Neural cell (in vitro differentiated cells): ENCODE measurements around the gene RNPEP. TPM values are rescaled to one million over a fixed set of nuclear protein-coding genes. Genes with fewer than 3 reads are reported as not detected.

ENCODE experiments used
- H2AFZ ChIP-seq: fragments of 200-600, 300-800 bp; sonication (generic), shearing (Covaris generic); 2 replicates; pipeline ENCODE4 v1.6.0; 2014; ENCODE audit warnings: low read depth, mild to moderate bottlenecking, antibody characterized with exemption, low read length, moderate library complexity
- H3F3A ChIP-seq: fragments of 200-600 bp; shearing (Covaris generic); 2 replicates; pipeline ENCODE4 v1.6.1; 2016; ENCODE audit warnings: mild to moderate bottlenecking, moderate library complexity, mixed read lengths, antibody characterized with exemption, low read length; ENCODE audit not compliant: insufficient read depth, poor library complexity, severe bottlenecking
- H3K27ac ChIP-seq: fragments of 200-600, 300-800 bp; sonication (generic), shearing (Covaris generic); 2 replicates; pipeline ENCODE4 v1.5.1; 2014; ENCODE audit warnings: mild to moderate bottlenecking, low read length, moderate library complexity
- H3K27me3 ChIP-seq: fragments of 300-800, 200-600 bp; sonication (generic), shearing (Covaris generic); 2 replicates; pipeline ENCODE4 v1.6.0; 2014; ENCODE audit warnings: mild to moderate bottlenecking, low read depth, low read length, moderate library complexity; ENCODE audit not compliant: insufficient read depth
- H3K36me3 ChIP-seq: fragments of 300-800, 200-600 bp; sonication (generic), shearing (Covaris generic); 2 replicates; pipeline ENCODE4 v1.5.1; 2014; ENCODE audit warnings: mild to moderate bottlenecking, antibody characterized with exemption, low read length, moderate library complexity; ENCODE audit not compliant: insufficient read depth
- H3K4me2 ChIP-seq: fragments of 300-800, 200-600 bp; sonication (generic), shearing (Covaris generic); 2 replicates; pipeline ENCODE4 v1.6.0; 2014; ENCODE audit warnings: mild to moderate bottlenecking, low read length
- H3K4me3 ChIP-seq: fragments of 300-800, 200-600 bp; sonication (generic), shearing (Covaris generic); 2 replicates; pipeline ENCODE4 v1.5.1; 2014; ENCODE audit warnings: mild to moderate bottlenecking, low read length, moderate library complexity
- H3K79me2 ChIP-seq: fragments of 200-600 bp; shearing (Covaris generic); replicated peaks from 2 replicates; pipeline ENCODE4 v1.6.0; 2014; ENCODE audit warnings: mild to moderate bottlenecking, low read length, moderate library complexity; ENCODE audit not compliant: insufficient read depth
- H3K9ac ChIP-seq: fragments of 300-800, 200-600 bp; sonication (generic), shearing (Covaris generic); 2 replicates; pipeline ENCODE4 v1.6.1; 2016; ENCODE audit warnings: mild to moderate bottlenecking, low read length, mixed read lengths
- H3K9me2 ChIP-seq: fragments of 200-600 bp; shearing (Covaris generic); 2 replicates; pipeline ENCODE4 v1.6.1; 2016; ENCODE audit warnings: mild to moderate bottlenecking, low read length, mixed read lengths; ENCODE audit not compliant: insufficient read depth
- H3K9me3 ChIP-seq: fragments of 200-600, 300-800 bp; sonication (generic), shearing (Covaris generic); 2 replicates; pipeline ENCODE4 v1.6.1; 2016; ENCODE audit warnings: mild to moderate bottlenecking, mixed run types, low read length, moderate library complexity, mixed read lengths
- H4K20me1 ChIP-seq: fragments of 200-600 bp; shearing (Covaris generic); 2 replicates; pipeline ENCODE4 v1.6.1; 2016; ENCODE audit warnings: mild to moderate bottlenecking, mixed run types; ENCODE audit not compliant: insufficient read depth
- EP300 ChIP-seq: fragments of 450-650 bp; conservative IDR thresholded peaks from 2 replicates; pipeline ENCODE4 v1.6.1; 2014; ENCODE audit warnings: antibody characterized with exemption, mild to moderate bottlenecking, moderate library complexity; ENCODE audit not compliant: poor library complexity, severe bottlenecking
- EZH2 ChIP-seq: fragments of 200-600, 300-800 bp; shearing (Covaris generic), sonication (generic); IDR thresholded peaks from 2 replicates; pipeline ENCODE4 v1.6.1; 2014; ENCODE audit warnings: antibody characterized with exemption, low read length, borderline replicate concordance, mild to moderate bottlenecking; ENCODE audit not compliant: insufficient read depth, poor library complexity, severe bottlenecking
- MXI1 ChIP-seq: fragments of 450-650 bp; conservative IDR thresholded peaks from 2 replicates; pipeline ENCODE4 v1.6.1; 2014; ENCODE audit warnings: antibody characterized with exemption, mild to moderate bottlenecking; ENCODE audit not compliant: poor library complexity, severe bottlenecking
- POLR2AphosphoS5 ChIP-seq: IDR thresholded peaks from 2 replicates; pipeline ENCODE4 v1.6.1; 2012
- RAD21 ChIP-seq: fragments of 450-650 bp; conservative IDR thresholded peaks from 2 replicates; pipeline ENCODE4 v1.6.1; 2014; ENCODE audit warnings: antibody characterized with exemption, mild to moderate bottlenecking, moderate library complexity
- REST ChIP-seq: IDR thresholded peaks from 2 replicates; pipeline ENCODE4 v1.6.1; 2012; ENCODE audit warnings: borderline replicate concordance
- SMC3 ChIP-seq: fragments of 450-650 bp; conservative IDR thresholded peaks from 2 replicates; pipeline ENCODE4 v1.6.1; 2014; ENCODE audit warnings: antibody characterized with exemption, mild to moderate bottlenecking, moderate library complexity; ENCODE audit not compliant: poor library complexity
- TAF1 ChIP-seq: IDR thresholded peaks from 2 replicates; pipeline ENCODE4 v1.6.1; 2012; ENCODE audit warnings: low read depth
- polyA plus RNA-seq: library from polyadenylated mRNA; depleted of rRNA; stranded (reverse); fragments of >200 nt; gene quantifications from 2 replicates; pipeline ENCODE4 v1.2.3, GENCODE V29; 2014
- TF ChIP-seq, protein P1 (sequence below): fragments of 450-650 bp; IDR thresholded peaks from 2 replicates; pipeline ENCODE4 v1.5.1; 2014; ENCODE audit warnings: antibody characterized with exemption, mild to moderate bottlenecking, moderate library complexity; ENCODE audit not compliant: poor library complexity, severe bottlenecking

RNPEP gene
- polyA plus RNA-seq, 1 donor from 2014 or later: 33.1 TPM

DNA sequence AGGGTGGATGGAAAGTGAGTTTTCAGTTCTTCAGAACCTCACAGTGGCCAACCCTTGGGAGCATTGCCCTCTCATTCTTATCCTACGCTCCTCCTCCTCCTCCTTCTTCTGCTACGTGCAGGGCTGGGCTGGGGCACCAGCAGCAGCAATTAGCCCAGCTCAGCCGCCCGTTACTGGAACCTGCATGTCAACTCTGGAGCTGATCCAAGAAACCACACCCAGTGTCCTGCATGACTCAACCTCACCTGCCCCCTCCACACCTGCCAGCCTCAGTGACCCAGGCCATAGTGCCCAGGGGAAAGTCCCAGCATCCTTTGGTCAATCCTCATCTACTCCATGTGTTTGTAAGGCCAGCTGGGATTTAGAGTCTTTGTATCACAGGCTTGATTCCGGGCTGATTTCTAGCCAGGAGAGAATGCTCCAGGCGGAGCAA is 40.6 kb downstream of the RNPEP start:
- Histone ChIP-seq H3K9ac (no peak overlapping the region), H3K4me2 (no peak overlapping the region), H3F3A (no peaks in the 10 kb centered on the region), H2AFZ (no peak overlapping the region), H4K20me1 (no peaks in the 10 kb centered on the region), H3K9me2 (no peaks in the 10 kb centered on the region), H3K4me3 (no peak overlapping the region), H3K27me3 (no peaks in the 10 kb centered on the region), H3K9me3 (no peaks in the 10 kb centered on the region), H3K79me2 (no peaks in the 10 kb centered on the region), H3K27ac (no peak overlapping the region), H3K36me3 (no peaks in the 10 kb centered on the region)
- TF ChIP-seq POLR2AphosphoS5 (no peak), EP300 (no peak), TAF1 (no peak), REST (no peak), SMC3 (no peak), MXI1 (no peak), EZH2 (no peak), RAD21 (no peak)
- TF ChIP-seq, protein P1, sequence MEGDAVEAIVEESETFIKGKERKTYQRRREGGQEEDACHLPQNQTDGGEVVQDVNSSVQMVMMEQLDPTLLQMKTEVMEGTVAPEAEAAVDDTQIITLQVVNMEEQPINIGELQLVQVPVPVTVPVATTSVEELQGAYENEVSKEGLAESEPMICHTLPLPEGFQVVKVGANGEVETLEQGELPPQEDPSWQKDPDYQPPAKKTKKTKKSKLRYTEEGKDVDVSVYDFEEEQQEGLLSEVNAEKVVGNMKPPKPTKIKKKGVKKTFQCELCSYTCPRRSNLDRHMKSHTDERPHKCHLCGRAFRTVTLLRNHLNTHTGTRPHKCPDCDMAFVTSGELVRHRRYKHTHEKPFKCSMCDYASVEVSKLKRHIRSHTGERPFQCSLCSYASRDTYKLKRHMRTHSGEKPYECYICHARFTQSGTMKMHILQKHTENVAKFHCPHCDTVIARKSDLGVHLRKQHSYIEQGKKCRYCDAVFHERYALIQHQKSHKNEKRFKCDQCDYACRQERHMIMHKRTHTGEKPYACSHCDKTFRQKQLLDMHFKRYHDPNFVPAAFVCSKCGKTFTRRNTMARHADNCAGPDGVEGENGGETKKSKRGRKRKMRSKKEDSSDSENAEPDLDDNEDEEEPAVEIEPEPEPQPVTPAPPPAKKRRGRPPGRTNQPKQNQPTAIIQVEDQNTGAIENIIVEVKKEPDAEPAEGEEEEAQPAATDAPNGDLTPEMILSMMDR: no peak

- no peak overlapping the region for H3K27ac ChIP-seq
- no peaks in the 10 kb centered on the region for H3K9me3 ChIP-seq
- TF ChIP-seq REST (no peak), RAD21 (no peak), EZH2 (no peak), SMC3 (no peak), EP300 (no peak)
- TF ChIP-seq, protein P1: no peak
- H4K20me1 ChIP-seq: no peaks in the 10 kb centered on the region
- H3K36me3 ChIP-seq: no peaks in the 10 kb centered on the region
- H3F3A ChIP-seq: no peaks in the 10 kb centered on the region
- H3K79me2 ChIP-seq: no peaks in the 10 kb centered on the region
- H3K4me2 ChIP-seq: no peak overlapping the region
- no peaks in the 10 kb centered on the region for H3K9me2 ChIP-seq
- H3K4me3 ChIP-seq: no peak overlapping the region
- H3K27me3 ChIP-seq: no peaks in the 10 kb centered on the region
- H2AFZ ChIP-seq: no peak overlapping the region
- H3K9ac ChIP-seq: no peak overlapping the region
Measured at GRCh38 chr1:202029171-202029665, 46.8 kb downstream of the RNPEP start.
